Keratinocyte (primary cell): ENCODE results near the gene ZNF148.

Source experiments
- EZH2 ChIP-seq: IDR thresholded peaks from one replicate; pipeline ENCODE4 v1.6.1; 2012; ENCODE audit warnings: inconsistent platforms, mild to moderate bottlenecking, low read length, moderate library complexity
- TF ChIP-seq, protein P1 (sequence below), 3 experiments: IDR thresholded peaks in 1 of 3; conservative IDR thresholded peaks in 1 of 3; optimal IDR thresholded peaks in 1 of 3; 2 replicates in 2 of 3; 3 replicates in 1 of 3; pipeline versions ENCODE3 to v1.5.1; 2011; ENCODE audit warnings: low read length in 3 of 3, mild to moderate bottlenecking in 3 of 3, moderate library complexity in 2 of 3, control low read depth in 1 of 3, inconsistent platforms in 1 of 3; ENCODE audit not compliant: insufficient read depth in 2 of 3; ENCODE audit errors: extremely low read depth in 1 of 3

- TF ChIP-seq, protein P1, sequence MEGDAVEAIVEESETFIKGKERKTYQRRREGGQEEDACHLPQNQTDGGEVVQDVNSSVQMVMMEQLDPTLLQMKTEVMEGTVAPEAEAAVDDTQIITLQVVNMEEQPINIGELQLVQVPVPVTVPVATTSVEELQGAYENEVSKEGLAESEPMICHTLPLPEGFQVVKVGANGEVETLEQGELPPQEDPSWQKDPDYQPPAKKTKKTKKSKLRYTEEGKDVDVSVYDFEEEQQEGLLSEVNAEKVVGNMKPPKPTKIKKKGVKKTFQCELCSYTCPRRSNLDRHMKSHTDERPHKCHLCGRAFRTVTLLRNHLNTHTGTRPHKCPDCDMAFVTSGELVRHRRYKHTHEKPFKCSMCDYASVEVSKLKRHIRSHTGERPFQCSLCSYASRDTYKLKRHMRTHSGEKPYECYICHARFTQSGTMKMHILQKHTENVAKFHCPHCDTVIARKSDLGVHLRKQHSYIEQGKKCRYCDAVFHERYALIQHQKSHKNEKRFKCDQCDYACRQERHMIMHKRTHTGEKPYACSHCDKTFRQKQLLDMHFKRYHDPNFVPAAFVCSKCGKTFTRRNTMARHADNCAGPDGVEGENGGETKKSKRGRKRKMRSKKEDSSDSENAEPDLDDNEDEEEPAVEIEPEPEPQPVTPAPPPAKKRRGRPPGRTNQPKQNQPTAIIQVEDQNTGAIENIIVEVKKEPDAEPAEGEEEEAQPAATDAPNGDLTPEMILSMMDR (optimal IDR thresholded peaks at IDR 0.05 in 1 of 3, IDR thresholded peaks at IDR 0.05 in 1 of 3, conservative IDR thresholded peaks at IDR 0.05 in 1 of 3; ENCODE audit: extremely low read depth in 1 of 3, insufficient read depth in 2 of 3, low read length in 3 of 3), result no peak
- no peak for TF ChIP-seq EZH2
These were observed 134.6 kb downstream of the ZNF148 start for GRCh38 chr3:125240496-125240895.
